Stomach (tissue), 4 donors: ENCODE measurements around the gene NKPD1.

Experiments
- CTCF ChIP-seq, 7 experiments: fragments of 450-650 bp in 4 of 7; fragments of 200-600 bp in 3 of 7; sonication (generic) in 3 of 7; IDR thresholded peaks; one replicate each; pipeline ENCODE4 v1.5.1; 2016 to 2019; ENCODE audit warnings: antibody characterized with exemption in 7 of 7, control low read depth in 2 of 7, mild to moderate bottlenecking in 1 of 7
- POLR2A ChIP-seq, 4 donors: fragments of 450-650 bp; IDR thresholded peaks; one replicate each; pipeline ENCODE4 v1.6.1; 2016; ENCODE audit warnings: antibody characterized with exemption in 4 of 4, control low read depth in 2 of 4, mild to moderate bottlenecking in 1 of 4, moderate library complexity in 1 of 4

GRCh38 chr19:45202637-45203036, 41.9 kb upstream of the NKPD1 start:
- TF ChIP-seq CTCF (IDR thresholded peaks at IDR 0.05): no peak
- TF ChIP-seq POLR2A (IDR thresholded peaks at IDR 0.05): no peak
